Measurements from ENCODE around the gene TMEM255B.
"Not testable (repeated sequence)": the region's sequence is repeated elsewhere in the genome, so short reads cannot be mapped to it uniquely, and the experiment has no call there.

The TMEM255B gene

GRCh38 chr13:113750554-113751399, 8.2 kb upstream of the TMEM255B start:
- DNase-seq: no peak

DNA sequence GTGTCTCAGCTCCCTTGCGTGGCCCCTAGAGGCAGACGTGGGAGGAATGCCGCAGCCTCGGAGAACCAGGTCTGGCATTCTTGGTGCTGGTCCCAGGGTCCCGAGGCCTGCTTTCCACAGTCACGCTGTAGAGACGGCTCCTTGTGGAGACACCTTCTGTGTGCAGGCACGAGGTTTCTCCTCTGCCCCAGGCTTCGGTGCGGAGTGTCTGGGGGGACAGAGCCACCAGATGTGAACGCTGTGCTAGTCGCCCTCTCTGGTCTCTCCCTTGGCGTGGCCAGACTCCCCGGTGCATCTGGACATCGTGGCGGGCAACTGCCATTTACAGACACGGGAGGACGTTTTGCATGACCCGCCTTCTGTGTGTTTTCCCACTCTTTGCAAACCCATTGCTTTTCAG, 7.5 kb upstream of the TMEM255B start:
- DNase-seq: no peak

DNA sequence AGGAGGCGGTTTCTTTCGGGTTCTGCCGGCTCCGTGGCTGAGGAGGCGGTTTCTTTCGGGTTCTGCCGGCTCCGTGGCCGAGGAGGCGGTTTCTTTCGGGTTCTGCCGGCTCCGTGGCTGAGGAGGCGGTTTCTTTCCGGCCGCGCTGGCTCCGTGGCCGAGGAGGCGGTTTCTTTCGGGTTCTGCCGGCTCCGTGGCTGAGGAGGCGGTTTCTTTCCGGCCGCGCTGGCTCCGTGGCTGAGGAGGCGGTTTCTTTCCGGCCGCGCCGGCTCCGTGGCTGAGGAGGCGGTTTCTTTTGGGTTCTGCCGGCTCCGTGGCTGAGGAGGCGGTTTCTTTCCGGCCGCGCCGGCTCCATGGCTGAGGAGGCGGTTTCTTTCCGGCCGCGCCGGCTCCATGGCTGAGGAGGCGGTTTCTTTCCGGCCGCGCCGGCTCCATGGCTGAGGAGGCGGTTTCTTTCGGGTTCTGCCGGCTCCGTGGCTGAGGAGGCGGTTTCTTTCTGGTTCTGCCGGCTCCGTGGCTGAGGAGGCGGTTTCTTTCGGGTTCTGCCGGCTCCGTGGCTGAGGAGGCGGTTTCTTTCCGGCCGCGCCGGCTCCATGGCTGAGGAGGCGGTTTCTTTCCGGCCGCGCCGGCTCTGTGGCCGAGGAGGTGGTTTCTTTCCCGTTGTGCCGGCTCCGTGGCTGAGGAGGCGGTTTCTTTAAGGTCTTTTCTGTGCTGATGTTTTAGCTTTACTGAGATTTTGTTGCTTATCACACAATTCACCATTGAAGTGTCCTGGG, 6.6 kb upstream of the TMEM255B start:
- DNase-seq: not testable (repeated sequence)

- no peak for DNase-seq
Measured at GRCh38 chr13:113753171-113753570, 5.9 kb upstream of the TMEM255B start.

- no peak for DNase-seq
Measured at GRCh38 chr13:113754242-113754641, 4.8 kb upstream of the TMEM255B start.

DNA sequence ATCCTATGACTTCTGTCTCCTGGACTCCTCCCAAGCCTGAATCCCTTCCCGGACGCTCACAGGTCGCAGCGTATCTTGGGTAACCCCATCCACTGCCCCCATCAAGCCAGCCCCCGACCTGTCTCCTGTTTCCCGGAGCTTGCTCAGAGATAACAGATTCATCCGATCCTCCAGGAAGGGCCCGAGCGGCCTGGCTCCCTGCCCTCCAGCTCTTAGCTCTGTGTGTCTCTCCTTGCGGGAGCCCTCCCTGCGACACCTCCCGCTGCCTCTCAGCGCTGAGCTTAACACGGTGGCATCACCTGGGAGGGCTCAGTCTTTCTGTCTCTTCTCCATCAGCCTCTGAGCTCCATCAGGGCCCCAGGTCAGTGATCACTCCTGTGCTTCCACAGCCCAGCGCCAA, 4.3 kb upstream of the TMEM255B start:
- DNase-seq: no peak

- DNase-seq: no peak
Measured at GRCh38 chr13:113756441-113757097, 2.5 kb upstream of the TMEM255B start.

GRCh38 chr13:113759525-113760137, 605 bp downstream of the TMEM255B start:
- DNase-seq: peak in 1 of 2 experiments; percentile 61

DNA sequence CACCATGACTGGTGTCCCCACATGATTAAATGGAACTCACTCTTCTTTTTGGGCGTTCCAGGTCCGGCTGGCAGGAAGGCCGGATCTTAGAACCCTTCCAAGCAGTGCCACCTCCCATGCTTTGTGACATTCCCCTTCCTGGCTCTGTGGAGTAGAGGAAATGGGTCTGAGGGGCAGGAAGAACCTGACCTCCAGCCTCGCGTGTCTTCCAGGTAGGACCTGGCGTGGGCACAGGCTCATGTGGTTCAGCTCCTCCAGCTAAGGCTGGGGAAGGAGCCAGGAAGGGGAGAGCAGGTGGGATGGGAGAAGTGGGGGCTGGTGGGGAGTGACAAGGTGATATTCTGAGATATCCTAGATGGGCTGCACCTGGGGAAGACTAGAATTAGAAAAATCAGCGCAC, 2.1 kb downstream of the TMEM255B start:
- no peak for DNase-seq

GRCh38 chr13:113762075-113762474, 3.0 kb downstream of the TMEM255B start:
- DNase-seq: no peak

- no peak for DNase-seq
Measured at GRCh38 chr13:113762538-113762937, 3.5 kb downstream of the TMEM255B start.

DNA sequence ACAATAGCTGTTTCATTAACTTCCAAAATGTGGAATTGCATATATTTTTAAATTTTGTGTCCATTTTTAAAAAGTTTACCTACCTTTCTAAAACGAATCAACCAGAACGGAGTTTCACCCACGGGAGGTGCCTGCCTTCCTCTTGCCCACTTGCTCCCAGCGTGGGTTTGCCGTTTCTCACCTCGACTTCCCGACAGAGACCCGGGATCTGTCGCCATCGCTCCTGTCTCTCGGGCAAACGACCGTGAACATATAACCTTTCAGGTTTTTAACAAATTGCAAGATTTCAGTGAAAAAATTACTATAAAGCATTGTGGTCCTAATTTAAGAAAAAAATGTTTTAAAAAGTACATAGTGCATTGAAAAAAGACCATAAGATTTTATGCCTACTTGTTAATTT, 4.2 kb downstream of the TMEM255B start:
- no peak for DNase-seq

DNA sequence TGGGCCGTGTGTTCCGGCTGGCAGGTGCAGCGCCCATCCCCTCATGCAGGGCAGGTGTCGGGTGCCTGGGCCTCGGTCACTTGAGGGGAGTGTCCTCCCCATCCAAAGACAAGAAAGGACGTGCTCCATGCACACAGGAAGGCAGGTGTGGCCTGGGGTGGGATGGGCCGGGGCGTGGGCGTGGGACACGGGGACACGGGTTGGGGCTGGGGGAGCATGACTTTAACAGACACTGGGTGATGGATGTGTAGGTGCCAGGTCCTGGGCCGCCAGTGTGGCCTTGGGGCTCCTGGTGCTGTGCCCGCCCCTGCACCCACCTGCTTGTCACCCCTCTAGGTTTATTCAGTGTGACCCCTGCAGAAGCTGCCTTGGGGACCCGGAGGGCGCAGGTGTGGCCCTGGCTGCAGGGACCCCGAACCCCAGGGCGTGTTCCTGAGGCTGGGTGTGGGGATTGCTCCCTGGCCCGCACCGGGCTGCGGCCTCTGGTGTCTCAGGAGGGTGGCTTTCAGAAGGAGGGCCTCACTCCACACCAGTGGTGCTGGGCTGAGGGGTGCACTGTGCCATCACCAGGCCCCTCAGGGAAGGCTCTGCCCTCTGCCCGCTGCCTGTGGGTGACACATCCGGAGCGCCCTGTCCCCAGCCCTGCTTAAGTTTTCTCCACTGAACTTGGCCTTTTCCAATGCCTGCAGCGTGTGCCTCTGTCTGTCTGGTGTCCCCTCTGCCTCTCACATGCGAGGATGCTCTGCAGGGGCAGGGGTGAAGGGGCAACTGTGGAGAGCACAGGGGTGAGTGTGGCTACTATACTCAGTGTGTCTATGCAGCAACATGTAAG, 5.2 kb downstream of the TMEM255B start:
- DNase-seq: no peak

GRCh38 chr13:113764793-113765563, 6.0 kb downstream of the TMEM255B start:
- no peak for DNase-seq

GRCh38 chr13:113765564-113765910, 6.5 kb downstream of the TMEM255B start:
- peak; percentile 27 to 57 for DNase-seq

DNA sequence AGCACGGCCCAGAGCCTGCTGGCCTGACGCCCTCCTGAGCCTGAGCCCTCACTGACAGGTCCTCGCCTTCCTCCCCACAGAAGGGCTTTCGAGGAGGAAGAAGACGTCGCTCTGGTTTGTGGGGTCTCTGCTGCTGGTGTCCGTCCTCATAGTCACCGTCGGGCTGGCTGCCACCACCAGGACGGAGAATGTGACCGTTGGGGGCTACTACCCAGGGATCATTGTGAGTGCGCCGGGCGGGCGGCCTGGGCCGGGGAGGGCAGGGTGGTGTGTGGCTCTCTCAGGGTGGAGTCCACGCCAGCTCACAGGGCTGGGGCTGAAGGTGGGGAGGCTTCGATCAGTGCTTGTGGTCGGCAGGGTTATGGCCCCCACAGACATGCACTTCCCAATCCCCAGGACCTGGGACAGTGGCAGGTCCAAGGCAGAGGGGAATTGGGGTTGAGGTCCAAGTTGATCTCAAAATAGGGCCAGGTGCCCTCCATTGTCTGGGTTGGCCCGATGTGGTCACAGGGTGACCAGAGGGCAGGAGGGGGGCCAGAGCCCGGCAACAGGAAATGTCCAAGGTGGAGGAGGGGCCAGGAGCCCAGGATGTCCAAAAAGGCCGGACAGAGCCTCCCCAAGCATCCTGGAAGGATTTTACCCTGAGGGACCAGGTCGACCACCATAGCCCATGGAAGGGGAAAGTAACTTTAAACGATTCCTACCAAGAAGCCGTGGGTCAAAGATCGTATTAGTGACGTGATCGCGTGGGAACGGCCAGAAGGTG, 7.2 kb downstream of the TMEM255B start:
- no peak for DNase-seq

GRCh38 chr13:113767366-113767765, 8.3 kb downstream of the TMEM255B start:
- no peak for DNase-seq

DNA sequence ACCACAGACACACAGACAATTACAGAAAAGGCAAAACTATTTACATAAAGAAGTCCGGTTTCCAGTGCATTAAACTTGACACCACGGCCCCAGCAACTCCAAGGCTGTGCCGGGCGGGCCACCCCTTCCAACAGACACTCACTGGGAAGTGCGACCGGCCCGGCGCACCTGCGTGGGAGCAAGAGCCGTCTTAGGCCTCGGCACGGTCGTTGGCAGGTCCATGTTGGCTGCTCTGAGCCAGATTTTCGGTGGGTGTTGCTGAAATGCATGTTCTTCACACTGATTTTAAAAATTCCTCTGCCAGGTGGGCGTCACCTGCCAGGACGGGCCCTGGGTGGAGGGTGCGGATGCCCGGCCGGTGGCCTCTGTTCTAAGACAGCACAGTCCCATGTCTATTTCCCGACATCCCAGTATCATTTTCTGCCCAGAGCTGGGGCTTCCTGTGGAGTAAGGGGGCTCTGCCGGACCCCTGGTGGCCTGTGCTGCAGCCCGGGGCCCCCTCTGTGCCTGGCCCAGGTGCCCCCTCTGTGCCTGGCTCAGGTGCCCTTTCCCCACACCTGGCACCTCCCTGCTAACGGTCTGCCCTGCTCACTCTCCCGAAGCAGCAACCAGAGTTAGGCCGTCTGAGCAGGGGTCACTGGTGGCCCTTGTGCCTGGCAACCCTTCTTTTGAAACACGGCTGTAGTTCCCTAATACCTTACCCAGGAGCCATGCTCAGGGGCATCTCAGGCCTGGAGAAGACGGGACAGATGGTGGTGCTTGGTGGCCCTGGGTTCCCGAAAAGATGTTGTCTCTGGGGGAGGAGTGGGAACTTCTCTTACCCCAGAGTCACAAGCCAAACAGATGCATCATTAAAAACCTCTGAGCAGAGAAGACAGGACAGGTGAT, 9.2 kb downstream of the TMEM255B start:
- peak in 1 of 2 experiments; percentile 61 for DNase-seq

- DNase-seq: no peak
Measured at GRCh38 chr13:113769106-113769505, 10.1 kb downstream of the TMEM255B start.

GRCh38 chr13:113769881-113770280, 10.9 kb downstream of the TMEM255B start:
- no peak for DNase-seq

All from NCI-H526 (cell line).